Measurements from ENCODE around the gene ATRN.

The ATRN gene

DNA sequence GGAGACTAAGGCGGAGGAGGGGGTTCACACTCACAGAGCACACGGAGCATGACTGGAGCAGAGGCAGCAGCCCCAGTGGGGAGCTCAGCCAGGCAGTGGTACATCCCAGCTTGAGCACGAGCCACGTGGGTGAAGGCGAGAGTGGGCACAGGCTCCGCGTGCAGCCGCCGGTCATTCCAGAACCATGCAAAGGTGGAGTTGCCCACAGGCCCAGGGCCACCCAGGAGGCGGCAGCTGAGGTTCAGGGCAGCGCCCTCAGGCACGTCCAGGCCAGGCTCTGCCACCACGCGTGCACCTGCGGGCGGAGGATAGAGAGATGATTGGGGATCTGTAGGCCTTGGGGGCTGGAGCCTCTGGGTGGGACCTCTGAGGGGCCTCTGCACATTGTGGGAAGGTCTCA, 220.5 kb downstream of the ATRN start:
- H3K9ac ChIP-seq (ENCODE audit: insufficient read length, low read depth), result no peak overlapping the region
- TF ChIP-seq YY1 (IDR thresholded peaks at IDR 0.05; ENCODE audit: insufficient read depth, insufficient read length) (no peak), ZNF274 (IDR thresholded peaks at IDR 0.05; ENCODE audit: low read depth, low read length) (no peak), SUZ12 (IDR thresholded peaks at IDR 0.05; ENCODE audit: extremely low read depth, insufficient read depth, insufficient read length) (no peak)
- no peaks in the 10 kb centered on the region for H3K27me3 ChIP-seq (ENCODE audit: insufficient read depth, insufficient read length)
- H3K4me3 ChIP-seq (ENCODE audit: insufficient read length, low read depth), result no peak overlapping the region
- peaks cover 3% of the 10 kb centered on the region; the same call in 1 of the 2 replicates for H3K9me3 ChIP-seq (ENCODE audit: insufficient read depth, low read length)
- H3K4me1 ChIP-seq (ENCODE audit: insufficient read depth, insufficient read length), result no peaks in the 10 kb centered on the region
- H3K36me3 ChIP-seq (ENCODE audit: insufficient read depth, insufficient read length, low read length), result no peaks in the 10 kb centered on the region
- DNase-seq (ENCODE audit: low read depth, low spot score), result no peak

GRCh38 chr20:3691897-3692296, 221.1 kb downstream of the ATRN start:
- H3K9ac ChIP-seq (ENCODE audit: insufficient read length, low read depth), result no peak overlapping the region
- H3K36me3 ChIP-seq (ENCODE audit: insufficient read depth, insufficient read length, low read length), result no peaks in the 10 kb centered on the region
- peaks cover under 1% of the 10 kb centered on the region for H3K4me1 ChIP-seq (ENCODE audit: insufficient read depth, insufficient read length)
- no peak overlapping the region for H3K4me3 ChIP-seq (ENCODE audit: insufficient read length, low read depth)
- H3K9me3 ChIP-seq (ENCODE audit: insufficient read depth, low read length), result peaks cover 7% of the 10 kb centered on the region; the same call in 1 of the 2 replicates
- H3K27me3 ChIP-seq (ENCODE audit: insufficient read depth, insufficient read length), result no peaks in the 10 kb centered on the region
- TF ChIP-seq YY1 (IDR thresholded peaks at IDR 0.05; ENCODE audit: insufficient read depth, insufficient read length) (no peak), ZNF274 (IDR thresholded peaks at IDR 0.05; ENCODE audit: low read depth, low read length) (no peak), SUZ12 (IDR thresholded peaks at IDR 0.05; ENCODE audit: extremely low read depth, insufficient read depth, insufficient read length) (no peak)
- no peak for DNase-seq (ENCODE audit: low read depth, low spot score)

DNA sequence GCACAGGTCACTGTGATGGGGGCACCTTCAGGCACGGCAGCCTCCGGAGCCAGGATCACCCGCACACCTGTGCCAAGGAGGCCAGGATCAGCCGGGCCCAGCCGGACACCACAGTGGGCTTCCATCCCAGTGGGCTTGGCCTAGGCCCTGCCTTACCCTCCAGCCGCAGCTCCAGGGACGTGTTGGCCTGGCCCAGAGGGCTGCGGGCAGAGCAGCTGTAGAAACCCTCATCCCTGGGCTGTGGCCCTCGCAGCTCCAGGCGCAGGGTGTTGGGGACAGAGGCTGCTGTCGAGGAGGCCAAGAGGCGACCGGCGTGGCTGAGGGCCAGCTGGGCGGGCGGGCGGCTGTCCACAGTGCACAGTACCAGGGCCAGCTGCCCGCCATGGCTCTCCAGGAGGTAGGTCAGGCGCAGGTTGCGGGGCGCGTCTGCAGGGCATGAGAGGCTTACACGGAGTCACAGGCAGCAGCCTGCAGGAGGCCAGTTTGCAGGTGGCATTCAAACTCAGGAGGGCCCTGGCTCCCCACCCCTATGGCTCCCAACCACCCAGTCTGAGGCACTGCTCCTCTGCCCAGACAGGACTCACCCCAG, 222.0 kb downstream of the ATRN start:
- TF ChIP-seq ZNF274 (IDR thresholded peaks at IDR 0.05; ENCODE audit: low read depth, low read length), result no peak
- TF ChIP-seq YY1 (IDR thresholded peaks at IDR 0.05; ENCODE audit: insufficient read depth, insufficient read length), result no peak
- no peak for TF ChIP-seq SUZ12 (IDR thresholded peaks at IDR 0.05; ENCODE audit: extremely low read depth, insufficient read depth, insufficient read length)
- Histone ChIP-seq H3K4me1 (ENCODE audit: insufficient read depth, insufficient read length) (peaks cover 10% of the 10 kb centered on the region), H3K9ac (ENCODE audit: insufficient read length, low read depth) (no peak overlapping the region), H3K9me3 (ENCODE audit: insufficient read depth, low read length) (peaks cover 7% of the 10 kb centered on the region; the same call in 1 of the 2 replicates), H3K27me3 (ENCODE audit: insufficient read depth, insufficient read length) (no peaks in the 10 kb centered on the region), H3K36me3 (ENCODE audit: insufficient read depth, insufficient read length, low read length) (no peaks in the 10 kb centered on the region), H3K4me3 (ENCODE audit: insufficient read length, low read depth) (no peak overlapping the region)
- DNase-seq (ENCODE audit: low read depth, low spot score), result no peak

- H3K4me3 ChIP-seq (ENCODE audit: insufficient read length, low read depth), result no peak overlapping the region
- H3K9ac ChIP-seq (ENCODE audit: insufficient read length, low read depth), result no peak overlapping the region
- H3K36me3 ChIP-seq (ENCODE audit: insufficient read depth, insufficient read length, low read length), result no peaks in the 10 kb centered on the region
- H3K4me1 ChIP-seq (ENCODE audit: insufficient read depth, insufficient read length), result peaks cover 10% of the 10 kb centered on the region
- no peaks in the 10 kb centered on the region for H3K27me3 ChIP-seq (ENCODE audit: insufficient read depth, insufficient read length)
- TF ChIP-seq ZNF274 (IDR thresholded peaks at IDR 0.05; ENCODE audit: low read depth, low read length), result no peak
- TF ChIP-seq YY1 (IDR thresholded peaks at IDR 0.05; ENCODE audit: insufficient read depth, insufficient read length), result no peak
- no peak for TF ChIP-seq SUZ12 (IDR thresholded peaks at IDR 0.05; ENCODE audit: extremely low read depth, insufficient read depth, insufficient read length)
- DNase-seq (ENCODE audit: low read depth, low spot score), result no peak
- H3K9me3 ChIP-seq (ENCODE audit: insufficient read depth, low read length), result peaks cover 7% of the 10 kb centered on the region; the same call in 1 of the 2 replicates
Observed at GRCh38 chr20:3693376-3693775, 222.6 kb downstream of the ATRN start.

DNA sequence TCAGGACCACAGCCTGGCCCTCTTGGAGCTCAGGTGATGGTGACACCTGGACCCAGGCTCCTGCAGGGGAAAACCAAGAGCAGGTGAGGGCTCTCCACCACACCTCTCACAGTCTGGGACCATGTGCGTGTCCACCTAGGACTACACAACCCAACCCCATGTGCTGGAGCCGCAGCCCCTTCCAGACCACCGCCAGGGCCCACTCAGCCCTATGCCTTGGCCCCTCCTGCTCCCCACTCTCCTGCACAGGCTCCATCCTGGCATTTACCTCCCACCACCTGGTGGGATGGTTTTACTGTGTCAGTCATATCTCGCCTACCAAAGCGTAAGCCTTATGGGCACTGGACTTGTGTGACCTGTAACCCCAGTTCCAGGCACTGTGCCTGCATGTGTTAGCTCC, 224.0 kb downstream of the ATRN start:
- no peak for DNase-seq (ENCODE audit: low read depth, low spot score)
- Histone ChIP-seq H3K9me3 (ENCODE audit: insufficient read depth, low read length) (peaks cover 7% of the 10 kb centered on the region; the same call in 1 of the 2 replicates), H3K9ac (ENCODE audit: insufficient read length, low read depth) (no peak overlapping the region), H3K4me3 (ENCODE audit: insufficient read length, low read depth) (no peak overlapping the region), H3K36me3 (ENCODE audit: insufficient read depth, insufficient read length, low read length) (no peaks in the 10 kb centered on the region), H3K4me1 (ENCODE audit: insufficient read depth, insufficient read length) (peaks cover 10% of the 10 kb centered on the region), H3K27me3 (ENCODE audit: insufficient read depth, insufficient read length) (no peaks in the 10 kb centered on the region)
- no peak for TF ChIP-seq YY1 (IDR thresholded peaks at IDR 0.05; ENCODE audit: insufficient read depth, insufficient read length)
- TF ChIP-seq SUZ12 (IDR thresholded peaks at IDR 0.05; ENCODE audit: extremely low read depth, insufficient read depth, insufficient read length), result no peak
- no peak for TF ChIP-seq ZNF274 (IDR thresholded peaks at IDR 0.05; ENCODE audit: low read depth, low read length)

GRCh38 chr20:3696200-3696599, 225.4 kb downstream of the ATRN start:
- Histone ChIP-seq H3K27me3 (ENCODE audit: insufficient read depth, insufficient read length) (no peaks in the 10 kb centered on the region), H3K9me3 (ENCODE audit: insufficient read depth, low read length) (peaks cover 7% of the 10 kb centered on the region; the same call in 1 of the 2 replicates), H3K4me3 (ENCODE audit: insufficient read length, low read depth) (no peak overlapping the region), H3K36me3 (ENCODE audit: insufficient read depth, insufficient read length, low read length) (no peaks in the 10 kb centered on the region), H3K9ac (ENCODE audit: insufficient read length, low read depth) (no peak overlapping the region), H3K4me1 (ENCODE audit: insufficient read depth, insufficient read length) (peaks cover 10% of the 10 kb centered on the region)
- no peak for TF ChIP-seq YY1 (IDR thresholded peaks at IDR 0.05; ENCODE audit: insufficient read depth, insufficient read length)
- DNase-seq (ENCODE audit: low read depth, low spot score), result no peak

DNA sequence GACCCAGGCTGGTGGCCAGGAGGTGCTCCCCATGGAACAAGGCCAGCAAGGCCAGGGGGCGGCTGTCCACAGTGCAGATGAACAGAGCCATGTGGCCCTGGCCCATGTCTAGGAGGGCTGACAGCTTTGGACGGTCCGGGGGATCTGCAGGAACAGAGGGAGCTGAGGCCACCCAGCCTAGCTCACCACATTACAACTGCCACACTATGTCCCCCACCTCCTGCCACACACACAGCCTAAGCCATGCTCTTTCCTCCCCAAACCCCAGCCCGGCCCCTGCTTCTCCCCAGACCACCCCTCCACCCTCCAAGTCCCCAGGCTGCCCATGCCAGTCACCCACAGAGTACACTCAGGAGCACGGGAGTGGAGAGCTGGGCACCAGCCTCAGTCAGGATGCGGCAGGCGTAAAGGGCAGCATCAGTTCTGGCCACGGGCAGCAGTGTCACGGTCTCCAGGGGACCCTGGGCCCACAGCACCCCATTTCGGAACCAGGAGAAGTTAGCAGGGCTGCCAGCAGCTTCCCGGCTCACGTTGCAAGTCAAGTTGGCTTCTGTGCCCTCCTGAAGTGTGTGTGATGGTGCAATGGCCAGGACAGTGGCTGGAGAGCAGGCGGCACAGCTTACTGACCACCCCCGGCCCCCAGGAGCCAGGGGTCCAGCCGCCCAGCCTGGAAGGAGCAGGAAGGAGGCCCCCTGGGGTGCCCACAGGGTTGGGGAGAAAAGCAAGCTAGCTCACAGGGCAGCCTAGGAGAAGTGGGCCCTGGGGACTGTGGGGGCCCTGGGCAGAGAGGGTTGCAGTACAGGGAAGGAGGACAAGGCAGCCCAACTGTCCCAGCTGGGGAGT, 226.1 kb downstream of the ATRN start:
- H3K9ac ChIP-seq (ENCODE audit: insufficient read length, low read depth), result no peak overlapping the region
- no peak for TF ChIP-seq ZNF274 (IDR thresholded peaks at IDR 0.05; ENCODE audit: low read depth, low read length)

More for the DNA sequence above, 226.1 kb downstream of the ATRN start:
- Histone ChIP-seq H3K27me3 (ENCODE audit: insufficient read depth, insufficient read length) (no peaks in the 10 kb centered on the region), H3K4me1 (ENCODE audit: insufficient read depth, insufficient read length) (peaks cover 10% of the 10 kb centered on the region), H3K4me3 (ENCODE audit: insufficient read length, low read depth) (no peak overlapping the region), H3K9me3 (ENCODE audit: insufficient read depth, low read length) (peaks cover 7% of the 10 kb centered on the region; the same call in 1 of the 2 replicates), H3K36me3 (ENCODE audit: insufficient read depth, insufficient read length, low read length) (no peaks in the 10 kb centered on the region)
- DNase-seq (ENCODE audit: low read depth, low spot score), result no peak
